Kidney tubule cell (primary cell): Measurements from ENCODE around the gene FMC1.
"Not testable (repeated sequence)": the region's sequence is repeated elsewhere in the genome, so short reads cannot be mapped to it uniquely, and the experiment has no call there.

Source experiments
- DNase-seq: peaks from one replicate; pipeline ENCODE4 v3.0.0-alpha.2; 2018; ENCODE audit warnings: low spot score

The FMC1 gene

DNA sequence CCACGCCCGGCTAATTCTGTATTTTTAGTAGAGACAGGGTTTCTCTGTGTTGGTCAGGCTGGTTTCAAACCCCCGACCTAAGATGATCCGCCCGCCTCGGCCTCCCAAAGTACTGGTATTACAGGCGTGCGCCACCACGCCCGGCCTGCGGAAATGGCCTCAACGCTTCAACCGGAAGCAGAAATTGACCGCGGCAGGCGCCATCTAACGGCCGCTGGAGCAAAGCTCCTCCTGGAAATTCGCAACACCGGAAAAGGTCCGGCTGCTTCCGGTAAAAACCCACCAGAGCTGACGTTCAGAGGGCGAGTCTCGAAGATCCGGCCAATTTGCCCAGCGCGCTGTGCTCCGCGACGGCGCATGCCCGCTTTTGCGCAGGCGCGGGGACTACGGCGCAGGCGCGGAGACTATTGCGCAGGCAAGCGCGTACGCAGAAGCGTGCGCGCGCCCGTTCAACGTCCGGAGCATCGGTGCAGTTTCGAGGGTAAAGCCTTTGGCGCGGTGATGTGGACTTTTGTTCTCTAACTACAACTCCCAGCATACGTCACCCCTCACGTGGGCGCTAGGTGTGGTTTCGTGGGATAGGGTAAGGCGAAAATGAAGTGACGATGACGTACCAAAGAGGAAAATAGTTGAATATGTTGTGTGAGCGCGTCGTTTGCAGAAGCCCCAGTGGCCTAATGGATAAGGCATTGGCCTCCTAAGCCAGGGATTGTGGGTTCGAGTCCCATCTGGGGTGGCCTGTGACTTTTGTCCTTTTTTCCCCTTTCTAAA is 915 bp upstream of the FMC1 start:
- peak; percentile 99 for DNase-seq

- DNase-seq = no peak
These were observed 404 bp upstream of the FMC1 start for GRCh38 chr7:139340808-139341057.

DNA sequence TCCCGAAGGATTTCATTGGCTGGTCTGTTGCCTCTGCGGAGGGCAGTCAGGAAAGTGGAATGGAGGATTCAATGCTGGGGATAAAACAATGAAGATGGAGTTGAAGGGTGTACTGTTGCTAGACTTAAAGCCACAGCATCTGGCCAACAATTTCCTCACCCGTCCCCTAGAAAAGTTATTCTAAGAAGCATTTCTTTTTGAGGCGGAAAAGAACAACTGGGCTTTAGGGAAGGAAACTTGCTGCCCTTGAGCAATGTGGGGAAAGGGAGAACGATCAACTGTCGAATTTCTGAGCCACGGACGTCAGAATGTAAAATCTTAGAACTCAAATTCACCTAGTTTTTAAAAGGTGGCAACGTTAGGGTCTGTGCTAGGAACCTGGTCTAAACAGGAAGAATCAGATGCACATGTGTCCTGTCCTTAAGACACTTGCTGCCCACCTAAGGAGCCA is 664 bp downstream of the FMC1 start:
- DNase-seq = peak; percentile 91

GRCh38 chr7:139345042-139345441 is 3.9 kb downstream of the FMC1 start:
- no peak for DNase-seq

DNA sequence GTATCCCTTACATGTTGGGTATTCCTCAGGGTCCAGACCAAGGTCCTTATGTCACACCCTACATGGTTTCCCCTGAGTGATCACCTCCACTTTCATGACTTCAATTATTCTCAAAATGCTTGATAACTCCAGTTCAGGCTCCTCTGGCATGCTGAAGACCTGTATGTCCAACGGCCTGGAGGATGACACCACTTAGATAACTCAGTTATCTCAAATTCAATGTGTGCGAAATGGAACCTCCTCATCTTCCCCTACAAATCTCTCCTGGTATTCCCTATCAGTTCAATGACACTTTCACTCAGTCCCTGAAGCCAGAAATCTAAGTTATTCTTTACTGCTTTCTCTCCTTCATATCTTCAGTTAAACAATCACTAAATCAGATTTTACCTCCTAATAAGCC is 9.9 kb downstream of the FMC1 start:
- no peak for DNase-seq

DNA sequence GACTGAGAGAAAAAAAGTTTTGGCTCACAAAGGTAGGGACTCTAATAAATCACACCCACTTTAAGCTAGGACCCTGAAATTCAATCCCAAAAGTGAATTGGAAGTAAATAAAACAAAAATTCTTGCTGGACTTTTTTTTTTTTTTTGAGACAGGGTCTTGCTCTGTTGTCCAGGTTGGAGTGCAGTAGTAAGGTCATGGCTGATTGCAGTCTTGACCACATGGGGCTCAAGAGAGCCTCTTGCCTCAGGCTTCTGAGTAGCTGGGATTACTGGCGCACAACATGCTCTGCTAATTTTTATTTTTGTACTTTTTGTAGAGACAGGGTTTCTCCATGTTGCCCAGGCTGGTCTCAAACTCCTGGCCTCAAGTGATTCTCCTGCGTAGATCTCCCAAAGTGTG is 13.6 kb downstream of the FMC1 start:
- DNase-seq = no peak

DNA sequence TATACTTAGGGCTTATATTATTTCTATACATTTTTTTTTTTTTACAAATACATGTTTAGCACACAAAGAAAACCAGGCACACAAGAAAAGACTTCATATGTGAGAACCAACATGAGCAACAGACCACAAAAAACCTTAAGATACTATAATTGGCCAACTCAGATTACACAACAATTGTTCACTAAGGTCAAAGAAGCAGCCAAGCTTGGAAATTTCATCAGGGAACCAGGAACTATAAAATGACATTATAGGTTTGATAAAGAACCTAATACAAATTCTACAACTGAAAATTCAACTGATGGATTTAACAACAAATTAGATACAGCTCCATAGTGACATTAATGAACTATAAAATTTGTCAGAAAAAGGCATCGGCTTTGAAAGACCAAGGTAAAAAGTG is 14.2 kb downstream of the FMC1 start:
- DNase-seq = no peak

DNA sequence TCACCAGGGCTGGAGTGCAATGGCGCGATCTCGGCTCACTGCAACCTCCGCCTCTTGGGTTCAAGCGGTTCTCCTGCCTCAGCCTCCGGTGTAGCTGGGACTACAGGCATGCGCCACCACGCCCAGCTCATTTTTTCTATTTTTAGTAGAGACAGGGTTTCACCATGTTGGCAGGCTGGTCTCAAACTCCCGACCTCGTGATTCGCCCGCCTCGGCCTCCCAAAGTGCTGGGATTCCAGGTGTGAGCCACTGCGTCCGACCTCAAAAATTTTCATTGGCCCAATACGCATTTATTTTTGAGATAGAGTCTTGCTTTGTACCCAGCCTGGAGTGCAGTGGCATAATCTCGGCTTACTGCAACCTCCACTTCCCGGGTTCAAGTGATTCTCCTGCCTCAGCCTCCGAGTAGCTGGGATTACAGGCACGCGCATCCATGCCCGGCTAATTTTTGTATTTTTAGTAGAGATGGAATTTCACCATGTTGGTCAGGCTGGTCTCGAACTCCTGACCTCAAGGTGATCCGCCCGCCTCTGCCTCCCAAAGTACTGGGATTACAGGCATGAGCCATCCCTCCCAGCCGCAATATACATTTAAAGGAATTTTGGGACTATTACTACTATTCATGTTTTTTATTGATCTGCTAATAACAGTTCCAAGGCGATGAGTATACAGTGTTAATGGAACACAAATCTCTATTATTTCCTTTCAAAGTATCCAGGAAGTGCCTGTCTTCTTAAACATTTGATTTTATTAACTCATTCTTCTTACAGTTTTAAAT is 16.8 kb downstream of the FMC1 start:
- DNase-seq = not testable (repeated sequence)

DNA sequence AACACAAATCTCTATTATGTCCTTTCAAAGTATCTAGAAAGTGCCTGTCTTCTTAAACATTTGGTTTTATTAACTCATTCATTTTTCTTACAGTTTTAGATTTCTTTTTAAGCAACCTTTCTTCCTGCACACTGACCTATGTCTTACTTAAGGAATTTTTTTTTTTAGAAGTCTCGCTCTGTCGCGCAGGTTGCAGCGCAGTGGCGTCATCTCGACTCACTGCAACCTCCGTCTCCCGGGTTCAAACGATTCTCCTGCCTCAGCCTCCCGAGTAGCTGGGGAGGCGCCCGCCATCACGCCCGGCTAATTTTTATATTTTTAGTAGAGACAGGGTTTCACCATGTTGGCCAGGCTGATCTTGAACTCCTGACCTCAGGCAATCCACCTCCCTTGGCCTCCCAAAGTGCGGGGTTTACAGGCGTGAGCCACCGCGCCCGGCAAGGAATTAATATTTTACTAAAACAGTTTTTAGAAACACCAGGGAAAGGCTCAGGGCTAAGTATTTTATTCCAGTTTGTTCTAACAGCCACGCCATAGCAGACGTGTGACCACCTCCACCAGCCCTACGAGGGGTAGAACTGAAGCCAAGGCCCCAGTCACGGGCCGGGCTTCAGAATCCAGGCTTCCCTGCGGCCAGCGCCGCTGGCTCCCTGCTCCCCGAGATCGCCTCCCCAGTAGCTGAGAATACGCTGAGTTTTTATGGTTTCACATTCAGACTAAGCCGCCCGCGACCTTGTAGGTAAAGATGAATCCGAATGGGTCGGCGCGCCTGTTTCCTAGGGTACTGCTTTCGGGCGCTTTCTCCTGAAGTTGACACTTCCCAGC is 17.6 kb downstream of the FMC1 start:
- peak; percentile 78 for DNase-seq

GRCh38 chr7:139359366-139360209 is 18.5 kb downstream of the FMC1 start, which contains the start of gene LUC7L2:
TSS of gene LUC7L2 (plus strand) at chr7:139359894. CDS start at chr7:139360262, 368 bp downstream.
- DNase-seq = peak; percentile 98

GRCh38 chr7:139360210-139360947 is 19.2 kb downstream of the FMC1 start:
- DNase-seq = peak; percentile 94

DNA sequence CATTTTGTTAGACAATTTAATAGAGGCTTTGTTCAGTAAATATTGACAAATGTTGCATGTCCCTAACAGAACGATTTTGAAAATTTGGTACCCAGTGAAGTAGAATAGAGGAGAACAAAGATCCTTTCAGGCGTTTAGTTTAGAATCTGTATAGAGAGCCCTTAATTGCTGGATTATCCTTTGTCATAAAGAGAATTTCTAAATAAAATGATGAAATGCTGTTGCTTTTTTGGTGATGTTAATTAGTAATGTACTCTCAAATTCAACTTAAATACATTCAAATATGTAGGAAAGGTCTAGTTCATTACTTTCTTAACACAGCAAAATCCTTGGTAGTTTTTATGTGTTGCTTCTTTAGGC is 19.8 kb downstream of the FMC1 start:
- DNase-seq = no peak

DNA sequence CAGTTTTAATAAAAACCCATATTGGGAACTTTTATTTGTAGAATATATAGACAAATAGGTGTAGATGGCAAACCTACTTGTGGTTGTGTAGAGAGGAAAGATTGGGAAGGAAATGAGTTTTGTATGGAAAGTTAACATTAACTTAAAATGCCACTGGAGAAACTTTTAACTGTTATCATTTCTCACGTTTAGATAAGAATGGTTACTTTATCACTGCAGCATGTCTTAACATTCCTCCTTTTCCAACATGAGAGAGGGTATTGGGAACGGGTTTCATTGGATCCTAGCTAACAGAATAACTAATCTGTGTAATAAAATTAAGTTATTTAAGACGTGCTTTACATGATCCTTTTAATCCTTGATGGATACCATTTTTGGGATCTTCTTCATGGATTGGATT is 20.4 kb downstream of the FMC1 start:
- DNase-seq = no peak

GRCh38 chr7:139362302-139362701 is 21.2 kb downstream of the FMC1 start:
- DNase-seq = no peak

- DNase-seq = no peak
These were observed 21.8 kb downstream of the FMC1 start for GRCh38 chr7:139362981-139363380.

DNA sequence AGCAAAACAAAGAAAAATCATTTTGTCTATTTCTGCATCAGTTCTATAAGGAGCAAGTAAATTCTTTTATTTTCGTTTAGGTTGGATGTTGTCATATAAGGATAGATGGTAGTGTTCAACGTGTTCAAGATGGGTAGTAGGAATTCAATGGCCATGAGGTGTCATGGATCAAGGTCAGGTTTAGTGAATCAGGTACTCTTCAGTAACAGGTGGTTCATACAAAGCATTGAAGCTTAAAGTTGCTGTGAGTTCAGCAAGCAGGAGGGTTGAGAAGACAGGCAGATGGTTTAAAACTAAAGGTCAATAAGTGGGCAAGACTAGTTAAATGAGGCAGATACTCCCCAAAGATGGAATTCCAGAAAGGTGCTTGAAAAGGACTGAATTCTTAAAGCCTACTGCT is 24.2 kb downstream of the FMC1 start:
- no peak for DNase-seq

DNA sequence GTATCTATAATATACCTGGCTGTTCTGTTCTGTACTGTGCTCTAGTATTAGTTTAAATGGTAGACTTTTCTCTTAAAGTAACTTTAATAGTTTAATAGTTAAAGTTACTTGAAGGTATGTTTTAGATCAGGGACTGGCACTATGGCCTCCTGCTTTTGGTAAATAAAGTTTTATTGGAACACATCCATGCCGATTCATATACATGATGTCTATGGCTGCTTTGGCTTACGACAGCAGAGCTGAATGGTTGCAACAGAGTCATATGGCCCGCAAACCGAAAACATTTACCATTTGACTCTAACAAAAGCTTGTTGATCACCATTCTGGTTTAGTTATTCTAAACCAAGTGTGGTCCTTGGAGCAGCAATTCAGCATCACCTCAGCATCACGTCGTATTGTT is 25.3 kb downstream of the FMC1 start:
- DNase-seq = no peak

DNA sequence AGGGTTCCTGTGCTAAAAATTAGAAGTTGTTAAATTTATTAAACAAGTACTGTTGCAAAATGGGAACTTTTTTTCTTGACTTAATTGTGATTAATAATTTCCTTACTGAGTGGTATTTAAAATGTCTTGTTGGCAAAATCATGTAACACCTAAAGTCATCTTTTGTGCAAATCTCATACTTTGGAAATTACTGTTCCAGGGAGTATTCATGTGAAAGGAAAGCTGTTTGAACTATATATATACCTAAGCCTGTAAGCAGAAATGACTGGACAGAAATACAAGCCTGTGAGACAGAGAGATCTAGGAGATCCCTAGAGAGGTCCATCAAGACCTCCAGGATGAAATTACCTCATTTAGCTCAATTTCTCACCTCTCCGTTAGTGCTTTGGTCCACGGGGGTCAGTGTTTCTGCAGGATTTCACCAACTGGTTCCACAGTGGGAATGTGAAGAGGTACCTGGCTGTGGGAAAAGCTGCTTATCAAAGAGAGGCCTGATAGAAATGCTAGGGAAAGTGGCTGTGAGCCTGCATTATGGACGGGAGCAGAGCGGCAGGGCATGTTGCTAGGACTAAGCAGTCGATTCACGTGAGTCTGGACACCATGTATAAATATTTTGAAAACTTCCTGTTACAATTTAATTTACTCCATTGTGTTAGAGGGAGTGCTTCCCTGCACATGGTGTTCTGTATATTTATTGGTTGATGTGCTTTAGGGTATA is 26.5 kb downstream of the FMC1 start:
- DNase-seq = no peak

DNA sequence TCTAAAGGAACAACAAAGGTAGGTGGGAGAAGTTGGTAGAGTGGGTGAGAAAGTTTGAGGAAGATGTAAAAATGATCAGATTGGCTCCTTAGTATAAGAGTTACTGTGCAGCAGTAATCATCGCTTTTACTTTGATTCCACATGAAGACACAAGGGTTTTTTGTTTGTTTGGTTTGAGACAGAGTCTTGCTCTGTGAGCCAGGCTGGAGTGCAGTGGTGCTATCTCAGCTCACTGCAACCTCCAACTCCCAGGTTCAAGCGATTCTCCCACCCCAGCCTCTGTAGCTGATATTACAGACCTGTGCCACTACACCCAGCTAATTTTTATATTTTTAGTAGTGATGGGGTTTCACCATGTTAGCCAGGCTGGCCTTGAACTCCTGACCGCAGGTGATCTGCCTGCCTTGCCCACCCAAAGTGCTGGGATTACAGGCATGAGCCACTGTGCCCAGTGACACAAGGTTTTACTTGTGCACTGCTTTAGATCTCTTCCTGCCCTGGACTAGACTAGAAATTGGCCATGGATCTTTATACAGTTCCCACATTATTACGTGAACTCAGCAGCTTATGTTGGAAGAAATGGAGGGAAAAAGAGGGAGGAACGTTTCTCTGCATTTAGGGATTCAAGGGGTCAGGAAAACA is 29.3 kb downstream of the FMC1 start:
- no peak for DNase-seq

- no peak for DNase-seq
These were observed 29.8 kb downstream of the FMC1 start for GRCh38 chr7:139370943-139371313.
